K562 (cell line): ENCODE measurements around the gene WWP2. TPM values are rescaled to one million over a fixed set of nuclear protein-coding genes. Genes with fewer than 3 reads are reported as not detected.

Experiments
- ARHGAP35 ChIP-seq: fragments of 450-650 bp; IDR thresholded peaks from 2 replicates; pipeline ENCODE4 v1.6.1; 2018; ENCODE audit not compliant: partially characterized antibody
- CHD1 ChIP-seq: fragments of 200-600 bp; sonication (generic); IDR thresholded peaks from one replicate; pipeline ENCODE4 v1.6.1; 2012; ENCODE audit warnings: mild to moderate bottlenecking, moderate library complexity, low read length, inconsistent platforms
- DLX4 ChIP-seq: fragments of 250-450 bp; sonication (Bioruptor Pico); IDR thresholded peaks from 2 replicates; pipeline ENCODE4 v1.6.1; 2021; ENCODE audit warnings: mild to moderate bottlenecking
- DMBX1 ChIP-seq: fragments of 250-450 bp; sonication (Bioruptor Pico); IDR thresholded peaks from 2 replicates; pipeline ENCODE4 v1.8.0; 2022; ENCODE audit warnings: inconsistent platforms, mild to moderate bottlenecking, moderate library complexity, borderline replicate concordance
- E2F8 ChIP-seq: fragments of 450-650 bp; IDR thresholded peaks from 2 replicates; pipeline ENCODE4 v1.7.1; 2018; ENCODE audit warnings: mild to moderate bottlenecking, low read depth; ENCODE audit not compliant: partially characterized antibody
- ETS1 ChIP-seq: conservative IDR thresholded peaks from 2 replicates; pipeline ENCODE4 v1.6.1; 2011; ENCODE audit warnings: low read depth, mild to moderate bottlenecking, low read length; ENCODE audit not compliant: control insufficient read depth
- FOS ChIP-seq: IDR thresholded peaks from 3 replicates; pipeline ENCODE4 v1.6.1; 2011; ENCODE audit not compliant: insufficient read length; ENCODE audit errors: extremely low read depth
- FOXA3 ChIP-seq, 2 experiments: fragments of 450-650 bp in 1 of 2; sonication (generic) in 1 of 2; formaldehyde crosslinking; IDR thresholded peaks in 1 of 2; conservative IDR thresholded peaks in 1 of 2; 2 replicates each; pipeline versions ENCODE4 v1.4.0 to v1.8.0; 2020 to 2022; ENCODE audit warnings: mild to moderate bottlenecking in 2 of 2, missing genetic modification reagents in 1 of 2
- HDAC3 ChIP-seq: fragments of 450-650 bp; IDR thresholded peaks from 2 replicates; pipeline ENCODE4 v1.6.1; 2018; ENCODE audit warnings: borderline replicate concordance, mild to moderate bottlenecking, moderate library complexity; ENCODE audit not compliant: partially characterized antibody
- HES1 ChIP-seq: fragments of 450-650 bp; IDR thresholded peaks from 2 replicates; pipeline ENCODE4 v1.6.1; 2016; ENCODE audit warnings: low read depth, mild to moderate bottlenecking, moderate library complexity
- JUN ChIP-seq, 2 experiments: sonication (generic) in 1 of 2; formaldehyde crosslinking in 1 of 2; IDR thresholded peaks; 2 replicates each; pipeline versions ENCODE4 v1.6.1 to v1.8.0; 2012 to 2022; ENCODE audit warnings: borderline replicate concordance in 2 of 2, mild to moderate bottlenecking in 2 of 2, improper control_type of control experiment in 1 of 2, low read depth in 1 of 2, low read length in 1 of 2, missing genetic modification reagents in 1 of 2
- KDM1A ChIP-seq, 2 experiments: fragments of 450-650 bp; IDR thresholded peaks; 2 replicates each; pipeline ENCODE4 v1.6.1; 2016; ENCODE audit warnings: mild to moderate bottlenecking in 2 of 2
- LCOR ChIP-seq: sonication (generic); formaldehyde crosslinking; IDR thresholded peaks from 2 replicates; pipeline ENCODE4 v1.8.0; 2022; ENCODE audit warnings: mild to moderate bottlenecking, missing genetic modification reagents
- LEF1 ChIP-seq: fragments of 450-650 bp; IDR thresholded peaks from 2 replicates; pipeline ENCODE4 v1.6.1; 2016; ENCODE audit warnings: mild to moderate bottlenecking
- MED1 ChIP-seq: sonication (generic); formaldehyde crosslinking; IDR thresholded peaks from 2 replicates; pipeline ENCODE4 v1.8.1; 2023; ENCODE audit warnings: missing genetic modification reagents, borderline replicate concordance
- NR0B1 ChIP-seq: fragments of 450-650 bp; IDR thresholded peaks from one replicate; pipeline ENCODE4 v1.6.1; 2018; ENCODE audit warnings: mild to moderate bottlenecking, moderate library complexity; ENCODE audit not compliant: partially characterized antibody
- SETDB1 ChIP-seq: IDR thresholded peaks from one replicate; pipeline ENCODE4 v1.6.1; 2012; ENCODE audit warnings: low read length, control low read depth, inconsistent platforms
- ZNF124 ChIP-seq: sonication (generic); formaldehyde crosslinking; IDR thresholded peaks from 2 replicates; pipeline ENCODE4 v1.8.1; 2022; ENCODE audit warnings: missing genetic modification reagents
- ZNF197 ChIP-seq: fragments of 200-800 bp; sonication (Bioruptor generic); IDR thresholded peaks from 2 replicates; pipeline ENCODE4 v1.6.1; 2016; ENCODE audit warnings: low read depth, missing genetic modification characterization, missing compliant biosample characterization
- ZNF217 ChIP-seq: sonication (generic); formaldehyde crosslinking; IDR thresholded peaks from 2 replicates; pipeline ENCODE4 v1.8.0; 2022; ENCODE audit warnings: mild to moderate bottlenecking, missing genetic modification reagents
- ZNF551 ChIP-seq: fragments of 250-450 bp; sonication (Bioruptor Pico); IDR thresholded peaks from 2 replicates; pipeline ENCODE4 v1.5.0; 2021; ENCODE audit warnings: mild to moderate bottlenecking, moderate library complexity
- polyA plus RNA-seq, 8 experiments: library from polyadenylated mRNA; depleted of rRNA in 4 of 8; stranded (reverse) in 5 of 8; unstranded in 3 of 8; fragments of >200 nt; fragmentation: Nextera tagmentation in 2 of 8; fragmentation: Illumina TruSeq in 1 of 8; extraction: Ambion mirVana in 2 of 8; extraction: Trizol in 1 of 8; gene quantifications; 2 replicates each; pipeline versions ENCODE4 v1.2.1 to v1.2.3, GENCODE V29; 2011 to 2014; ENCODE audit warnings: inconsistent platforms in 1 of 8, missing spikeins in 1 of 8
- total RNA-seq, 7 experiments: library from RNA; depleted of rRNA in 6 of 7; stranded (reverse); fragments of >200 nt in 6 of 7; fragmentation: Illumina TruSeq in 2 of 7; extraction: Trizol in 2 of 7; gene quantifications; 2 replicates each; pipeline versions ENCODE4 v1.2.1 to v1.2.3, GENCODE V29; 2011 to 2021; ENCODE audit warnings: low replicate concordance in 1 of 7

The WWP2 gene
- total and polyA plus RNA-seq, 9 of the 15 experiments (the other 6 are each of a cell fraction or from before 2014, with no cell fraction given), result 1.9 to 34.4 (median 14.6) TPM

- TF ChIP-seq LEF1, result 0 out of 2 replicates have a peak, but pooled peaks have one; percentile 17
- TF ChIP-seq NR0B1, result no peak
- TF ChIP-seq LCOR, result no peak
- 0 out of 2 replicates have a peak, but pooled peaks have one; percentile 52 for TF ChIP-seq ZNF197 (CRISPR knock-in tag)
- no peak for TF ChIP-seq HDAC3
- no peak for TF ChIP-seq DLX4
- no peak for TF ChIP-seq FOXA3 (CRISPR knock-in tag; conservative IDR thresholded peaks at IDR 0.05 in 1 of 2, IDR thresholded peaks at IDR 0.05 in 1 of 2)
- TF ChIP-seq FOS, result no peak
- no peak for TF ChIP-seq JUN (IDR thresholded peaks at IDR 0.05; ENCODE audit: borderline replicate concordance, low read depth, low read length)
- no peak for TF ChIP-seq JUN (CRISPR knock-in tag; IDR thresholded peaks at IDR 0.05; ENCODE audit: borderline replicate concordance)
- no peak for TF ChIP-seq ARHGAP35
- no peak for TF ChIP-seq ETS1
- peak; percentile 16 for TF ChIP-seq E2F8
- peak; percentile 37 for TF ChIP-seq CHD1
- no peak for TF ChIP-seq HES1
- TF ChIP-seq ZNF551, result no peak
- TF ChIP-seq SETDB1, result no peak
- no peak for TF ChIP-seq MED1 (CRISPR knock-in tag)
- no peak for TF ChIP-seq ZNF217 (CRISPR knock-in tag)
- peak; percentile 75 to 78; a peak in 3 of 4 replicates for TF ChIP-seq KDM1A (IDR thresholded peaks at IDR 0.05)
- no peak for TF ChIP-seq ZNF124 (CRISPR knock-in tag)
- no peak for TF ChIP-seq DMBX1 (CRISPR knock-in tag)
These were observed 36.4 kb upstream of the WWP2 start (continued) for GRCh38 chr16:69725480-69726312.
